AG09319 (cell line): Measurements from ENCODE around the gene ADPRHL1.
A peak's percentile ranks its signal among the peaks of the same experiment; 100 is the strongest.
"Not testable (repeated sequence)": the region's sequence is repeated elsewhere in the genome, so short reads cannot be mapped to it uniquely, and the experiment has no call there.

ENCODE experiments used
- DNase-seq: peaks from one replicate; pipeline ENCODE4 v3.0.0-alpha.2; 2010; ENCODE audit warnings: low read depth; ENCODE audit errors: extremely low read depth
- TF ChIP-seq, protein P1 (sequence below): IDR thresholded peaks from 2 replicates; pipeline ENCODE4 v1.5.1; 2011; ENCODE audit warnings: low read depth, mild to moderate bottlenecking, inconsistent platforms, low read length, moderate library complexity

ADPRHL1 gene

DNA sequence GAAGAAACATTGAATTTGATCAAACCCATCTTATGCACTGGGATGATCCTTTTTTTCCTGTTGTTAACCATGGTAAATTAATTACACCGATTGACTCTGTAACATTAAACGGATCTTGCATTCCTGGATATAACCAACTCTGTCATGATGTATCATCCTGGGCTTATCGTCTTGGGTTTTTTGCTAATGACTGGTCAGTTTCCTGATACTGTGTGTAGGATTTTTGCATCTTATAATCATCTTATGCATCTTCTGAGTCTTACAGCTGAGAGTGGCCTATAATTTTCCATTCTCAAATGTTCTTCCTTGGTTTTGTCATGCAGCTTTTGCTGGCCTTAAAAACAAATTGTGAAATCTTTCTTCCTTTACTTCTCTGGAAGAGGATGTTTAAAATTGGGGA is 24.4 kb upstream of the ADPRHL1 start:
- no peak for DNase-seq
- TF ChIP-seq, protein P1, sequence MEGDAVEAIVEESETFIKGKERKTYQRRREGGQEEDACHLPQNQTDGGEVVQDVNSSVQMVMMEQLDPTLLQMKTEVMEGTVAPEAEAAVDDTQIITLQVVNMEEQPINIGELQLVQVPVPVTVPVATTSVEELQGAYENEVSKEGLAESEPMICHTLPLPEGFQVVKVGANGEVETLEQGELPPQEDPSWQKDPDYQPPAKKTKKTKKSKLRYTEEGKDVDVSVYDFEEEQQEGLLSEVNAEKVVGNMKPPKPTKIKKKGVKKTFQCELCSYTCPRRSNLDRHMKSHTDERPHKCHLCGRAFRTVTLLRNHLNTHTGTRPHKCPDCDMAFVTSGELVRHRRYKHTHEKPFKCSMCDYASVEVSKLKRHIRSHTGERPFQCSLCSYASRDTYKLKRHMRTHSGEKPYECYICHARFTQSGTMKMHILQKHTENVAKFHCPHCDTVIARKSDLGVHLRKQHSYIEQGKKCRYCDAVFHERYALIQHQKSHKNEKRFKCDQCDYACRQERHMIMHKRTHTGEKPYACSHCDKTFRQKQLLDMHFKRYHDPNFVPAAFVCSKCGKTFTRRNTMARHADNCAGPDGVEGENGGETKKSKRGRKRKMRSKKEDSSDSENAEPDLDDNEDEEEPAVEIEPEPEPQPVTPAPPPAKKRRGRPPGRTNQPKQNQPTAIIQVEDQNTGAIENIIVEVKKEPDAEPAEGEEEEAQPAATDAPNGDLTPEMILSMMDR, result no peak

DNA sequence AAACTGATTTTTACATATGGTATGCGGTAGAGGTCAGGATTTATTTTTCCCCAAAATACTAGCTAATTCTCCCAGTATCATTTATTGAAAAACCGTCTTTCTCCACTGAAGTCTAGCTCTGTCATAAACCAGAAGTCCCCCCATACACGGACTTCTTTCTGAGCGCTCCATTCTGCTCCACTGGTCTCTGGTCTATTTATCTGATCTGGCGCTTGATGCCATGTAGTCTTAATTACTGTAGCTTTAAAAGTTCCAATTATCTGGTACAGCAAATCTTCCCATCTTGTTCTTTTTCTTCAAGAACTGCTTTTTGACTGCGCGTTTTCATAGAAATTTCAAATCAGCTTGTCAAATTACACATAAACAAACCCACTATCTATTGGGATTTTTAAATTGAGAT is 23.5 kb upstream of the ADPRHL1 start:
- DNase-seq, result no peak
- TF ChIP-seq, protein P1, result no peak

DNA sequence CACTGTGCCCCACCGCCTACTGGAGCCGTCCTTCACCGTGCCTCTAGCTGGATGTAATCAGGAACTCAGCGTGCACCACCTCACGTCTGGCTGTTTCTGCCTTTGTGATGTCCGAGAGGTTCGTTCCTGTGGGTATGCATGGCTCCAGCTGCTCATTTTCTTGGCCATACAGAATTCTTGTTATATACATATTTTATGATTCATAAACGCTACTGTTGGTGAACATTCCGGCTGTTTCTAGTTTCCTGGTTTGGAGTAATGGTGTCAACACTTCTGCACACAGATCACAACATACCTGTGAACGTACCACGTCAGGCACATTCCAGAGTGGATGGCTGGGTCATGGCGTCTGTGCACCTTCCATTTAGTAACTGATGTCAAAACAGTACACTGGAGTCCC is 22.6 kb upstream of the ADPRHL1 start:
- DNase-seq, result no peak
- TF ChIP-seq, protein P1, result no peak

DNA sequence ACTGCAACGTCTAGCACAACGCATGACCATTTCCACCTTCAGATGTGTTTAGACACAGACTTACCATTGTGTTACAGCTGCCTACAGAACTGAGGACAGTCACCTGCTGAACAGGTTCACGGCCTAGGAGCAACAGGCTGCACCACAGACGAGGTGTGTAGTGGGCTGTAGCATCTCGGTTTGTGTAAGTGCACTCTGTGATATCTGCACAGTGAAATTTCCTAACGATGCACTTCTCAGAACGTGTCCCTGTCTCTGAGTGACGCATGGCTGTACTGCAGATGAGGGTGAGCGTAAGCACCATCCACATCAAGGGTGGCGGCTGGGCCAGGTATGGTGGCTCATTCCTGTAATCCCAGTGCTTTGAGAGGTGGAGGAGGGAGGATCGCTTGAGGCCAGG is 22.0 kb upstream of the ADPRHL1 start:
- TF ChIP-seq, protein P1, result no peak
- no peak for DNase-seq

DNA sequence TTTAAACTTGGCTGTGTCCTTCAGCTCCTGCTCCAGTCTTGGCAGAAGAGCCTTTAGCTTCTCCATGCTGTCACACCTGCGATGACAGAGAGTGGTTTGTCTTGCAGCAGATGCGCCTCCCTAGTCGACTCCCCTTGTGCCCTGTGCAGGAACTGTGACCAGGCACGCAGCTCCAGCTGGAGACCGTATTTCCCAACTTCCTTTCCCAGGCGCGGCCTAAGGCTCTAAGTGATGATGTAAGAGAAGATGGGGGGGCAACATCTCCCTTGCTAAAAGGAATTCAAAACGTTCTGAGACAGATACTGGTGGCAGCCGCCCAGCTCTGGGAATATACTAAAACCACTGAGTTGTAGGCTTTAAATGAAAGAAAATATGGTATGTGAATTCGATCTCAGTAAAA is 20.9 kb upstream of the ADPRHL1 start:
- DNase-seq, result peak; percentile 15
- TF ChIP-seq, protein P1, result no peak

DNA sequence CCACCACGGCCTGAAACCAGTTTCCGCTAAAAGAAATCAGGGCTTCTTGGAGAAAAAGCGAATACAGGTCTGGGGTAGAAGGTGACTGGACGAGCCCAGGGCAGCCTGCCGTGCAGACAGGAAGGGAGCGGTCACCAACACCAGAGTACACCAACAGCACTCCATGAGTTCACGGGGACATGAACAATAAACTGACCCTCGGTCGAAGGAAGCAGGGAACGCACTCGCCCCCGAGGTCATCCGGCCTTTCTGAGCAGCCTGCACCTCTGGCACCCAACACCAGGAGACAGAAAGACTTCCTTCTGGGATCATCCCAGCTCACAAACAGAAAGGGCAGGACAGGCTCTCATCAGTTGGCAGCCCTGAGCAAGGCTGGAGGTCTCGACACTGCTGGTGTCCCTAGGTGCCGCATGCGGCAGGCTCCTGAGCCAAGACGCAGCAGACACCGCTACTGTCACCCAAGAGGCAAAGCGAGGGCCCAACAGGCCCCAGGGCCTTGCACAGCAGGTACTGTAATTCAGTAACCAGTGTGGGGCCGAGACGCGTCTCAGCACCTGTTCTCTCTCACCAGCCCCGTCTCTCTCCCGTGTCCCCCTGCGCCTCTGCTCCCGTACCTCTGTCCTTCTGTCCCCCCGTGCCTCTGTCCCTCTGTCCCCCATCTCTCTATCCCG is 19.2 kb upstream of the ADPRHL1 start:
- no peak for DNase-seq
- TF ChIP-seq, protein P1, result no peak

DNA sequence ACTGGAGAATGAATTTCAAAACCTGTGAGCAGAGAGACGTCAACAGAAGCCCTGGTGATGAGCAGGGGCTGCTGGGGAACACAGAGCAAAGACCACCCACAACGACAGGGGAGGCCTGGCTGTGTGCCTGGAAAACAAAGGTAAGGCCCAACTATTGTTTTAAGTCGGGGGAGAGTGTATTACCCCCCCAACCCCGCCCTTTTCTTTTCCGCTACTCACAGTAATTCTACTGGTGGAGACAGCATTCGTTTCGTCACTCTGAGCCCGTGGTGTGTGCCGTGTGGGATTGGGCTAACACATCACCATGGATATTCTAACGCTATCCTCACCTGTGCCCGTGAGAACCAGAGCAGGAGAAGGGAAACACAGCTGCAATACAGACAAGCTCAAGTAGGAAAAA is 18.6 kb upstream of the ADPRHL1 start:
- DNase-seq, result no peak
- TF ChIP-seq, protein P1, result no peak

DNA sequence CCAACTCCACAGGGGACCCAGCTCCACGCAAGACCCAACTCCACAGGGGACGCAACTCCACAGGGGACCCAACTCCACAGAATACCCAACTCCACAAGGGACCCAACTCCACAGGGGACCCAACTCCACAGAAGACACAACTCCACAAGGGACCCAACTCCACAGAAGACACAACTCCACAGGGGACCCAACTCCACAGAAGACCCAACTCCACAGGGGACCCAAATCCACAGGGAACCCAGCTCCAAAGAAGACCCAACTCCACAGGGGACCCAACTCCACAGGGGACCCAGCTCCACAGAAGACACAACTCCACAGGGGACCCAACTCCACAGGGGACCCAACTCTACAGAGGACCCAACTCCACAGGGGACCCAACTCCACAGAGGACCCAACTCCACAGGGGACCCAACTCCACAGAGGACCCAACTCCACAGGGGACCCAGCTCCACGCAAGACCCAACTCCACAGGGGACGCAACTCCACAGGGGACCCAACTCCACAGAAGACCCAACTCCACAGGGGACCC is 17.4 kb upstream of the ADPRHL1 start:
- DNase-seq, result not testable (repeated sequence)
